ENCODE results near the gene FMNL2.

- TF ChIP-seq EZH2 (IDR thresholded peaks at IDR 0.05; ENCODE audit: borderline replicate concordance, insufficient read depth, low read length, poor library complexity, severe bottlenecking) (no peak), RAD21 (conservative IDR thresholded peaks at IDR 0.05) (no peak), EP300 (conservative IDR thresholded peaks at IDR 0.05; ENCODE audit: poor library complexity, severe bottlenecking) (no peak), POLR2AphosphoS5 (IDR thresholded peaks at IDR 0.05) (no peak), TAF1 (IDR thresholded peaks at IDR 0.05; ENCODE audit: low read depth) (no peak)
- TF ChIP-seq, protein P1, sequence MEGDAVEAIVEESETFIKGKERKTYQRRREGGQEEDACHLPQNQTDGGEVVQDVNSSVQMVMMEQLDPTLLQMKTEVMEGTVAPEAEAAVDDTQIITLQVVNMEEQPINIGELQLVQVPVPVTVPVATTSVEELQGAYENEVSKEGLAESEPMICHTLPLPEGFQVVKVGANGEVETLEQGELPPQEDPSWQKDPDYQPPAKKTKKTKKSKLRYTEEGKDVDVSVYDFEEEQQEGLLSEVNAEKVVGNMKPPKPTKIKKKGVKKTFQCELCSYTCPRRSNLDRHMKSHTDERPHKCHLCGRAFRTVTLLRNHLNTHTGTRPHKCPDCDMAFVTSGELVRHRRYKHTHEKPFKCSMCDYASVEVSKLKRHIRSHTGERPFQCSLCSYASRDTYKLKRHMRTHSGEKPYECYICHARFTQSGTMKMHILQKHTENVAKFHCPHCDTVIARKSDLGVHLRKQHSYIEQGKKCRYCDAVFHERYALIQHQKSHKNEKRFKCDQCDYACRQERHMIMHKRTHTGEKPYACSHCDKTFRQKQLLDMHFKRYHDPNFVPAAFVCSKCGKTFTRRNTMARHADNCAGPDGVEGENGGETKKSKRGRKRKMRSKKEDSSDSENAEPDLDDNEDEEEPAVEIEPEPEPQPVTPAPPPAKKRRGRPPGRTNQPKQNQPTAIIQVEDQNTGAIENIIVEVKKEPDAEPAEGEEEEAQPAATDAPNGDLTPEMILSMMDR (IDR thresholded peaks at IDR 0.05; ENCODE audit: poor library complexity, severe bottlenecking), result no peak
Observed at GRCh38 chr2:152566728-152567069, 231.7 kb downstream of the FMNL2 start.
